HG03175 (cell line): Measurements from ENCODE around the gene AP2A1.

ENCODE experiments used
- ATAC-seq: cut with Tn5 transposase; IDR thresholded peaks from one replicate; pipeline ENCODE4 v1.9.1; 2021; ENCODE audit warnings: mild to moderate bottlenecking, moderate library complexity; ENCODE audit not compliant: unreplicated experiment

AP2A1 gene

GRCh38 chr19:49791776-49792445, 25.1 kb downstream of the AP2A1 start:
- no peak for ATAC-seq

DNA sequence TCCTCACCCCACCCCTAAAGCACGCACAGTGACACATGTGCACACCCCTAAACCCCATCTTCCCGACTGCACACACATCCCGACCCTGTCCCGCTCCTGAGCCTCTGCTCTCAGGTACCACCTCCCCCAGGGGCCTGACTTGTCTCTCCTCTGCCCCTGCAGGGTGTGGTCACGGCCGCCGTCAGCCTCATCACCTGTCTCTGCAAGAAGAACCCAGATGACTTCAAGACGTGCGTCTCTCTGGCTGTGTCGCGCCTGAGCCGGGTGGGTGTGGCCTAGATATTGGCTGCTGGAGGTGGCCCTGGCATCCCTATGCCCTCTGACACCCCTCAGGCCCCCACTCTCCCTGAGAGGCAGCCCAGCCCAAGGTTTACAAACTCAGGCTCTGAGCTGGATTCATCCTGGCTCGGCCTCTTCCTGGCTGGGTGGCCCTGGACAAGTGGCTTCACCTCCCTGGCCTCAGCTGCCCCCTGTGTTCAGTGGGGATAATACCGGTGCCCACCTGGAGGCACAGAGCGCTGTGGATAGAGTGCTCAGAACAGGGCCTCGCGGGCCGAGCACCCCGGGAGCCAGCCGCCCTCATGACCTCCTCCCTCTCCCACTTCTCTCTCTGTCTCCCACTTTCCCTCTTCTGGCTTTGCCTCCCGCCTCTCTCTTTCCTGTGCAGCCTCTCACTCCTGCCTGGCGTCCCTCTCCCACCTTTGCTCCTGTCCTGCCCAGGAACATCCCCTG, 26.2 kb downstream of the AP2A1 start:
- ATAC-seq = no peak

DNA sequence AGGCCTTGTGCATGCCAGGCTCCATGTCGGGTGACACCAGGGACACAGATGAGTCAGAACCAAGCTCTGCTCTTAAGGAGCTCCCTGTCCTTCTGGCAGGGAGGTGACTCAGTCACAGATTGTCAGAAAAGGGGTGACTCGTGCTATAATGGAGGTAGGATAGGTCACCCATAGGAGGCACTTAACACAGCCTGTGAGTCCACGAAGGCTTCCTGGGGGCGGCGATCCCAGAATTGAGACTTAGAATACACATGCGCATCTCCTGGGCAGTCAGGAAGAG, 26.7 kb downstream of the AP2A1 start:
- ATAC-seq = no peak

GRCh38 chr19:49795615-49796014, 28.8 kb downstream of the AP2A1 start:
- ATAC-seq = no peak

DNA sequence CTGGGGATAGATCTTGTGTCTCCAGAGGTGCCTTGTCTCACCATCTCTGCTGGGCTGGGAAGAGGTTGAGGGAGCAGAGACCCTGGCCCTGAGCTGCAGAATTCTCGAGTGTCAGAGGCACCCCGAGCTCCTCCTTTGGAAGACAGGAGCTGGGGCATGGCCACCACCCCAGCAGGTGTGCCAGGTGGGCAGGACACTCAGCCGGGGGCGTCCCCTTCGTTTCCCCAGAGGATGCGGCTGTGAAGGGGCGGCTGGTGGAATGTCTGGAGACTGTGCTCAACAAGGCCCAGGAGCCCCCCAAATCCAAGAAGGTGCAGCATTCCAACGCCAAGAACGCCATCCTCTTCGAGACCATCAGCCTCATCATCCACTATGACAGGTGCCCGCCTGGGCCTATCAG, 31.8 kb downstream of the AP2A1 start:
- no peak for ATAC-seq

DNA sequence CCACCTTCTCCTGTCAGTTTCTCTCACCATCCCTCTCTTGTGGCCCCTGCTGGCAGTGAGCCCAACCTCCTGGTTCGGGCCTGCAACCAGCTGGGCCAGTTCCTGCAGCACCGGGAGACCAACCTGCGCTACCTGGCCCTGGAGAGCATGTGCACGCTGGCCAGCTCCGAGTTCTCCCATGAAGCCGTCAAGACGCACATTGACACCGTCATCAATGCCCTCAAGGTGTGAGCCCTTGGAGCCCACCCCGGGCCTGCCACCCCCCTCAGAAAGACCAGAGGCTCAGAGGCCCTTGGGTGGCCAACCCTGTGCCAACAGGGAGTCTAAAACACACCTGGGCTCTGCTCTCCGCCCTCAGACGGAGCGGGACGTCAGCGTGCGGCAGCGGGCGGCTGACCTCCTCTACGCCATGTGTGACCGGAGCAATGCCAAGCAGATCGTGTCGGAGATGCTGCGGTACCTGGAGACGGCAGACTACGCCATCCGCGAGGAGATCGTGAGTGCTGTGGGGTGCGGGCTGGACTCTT, 32.5 kb downstream of the AP2A1 start:
- no peak for ATAC-seq

GRCh38 chr19:49799798-49800376, 33.1 kb downstream of the AP2A1 start:
- ATAC-seq = no peak

DNA sequence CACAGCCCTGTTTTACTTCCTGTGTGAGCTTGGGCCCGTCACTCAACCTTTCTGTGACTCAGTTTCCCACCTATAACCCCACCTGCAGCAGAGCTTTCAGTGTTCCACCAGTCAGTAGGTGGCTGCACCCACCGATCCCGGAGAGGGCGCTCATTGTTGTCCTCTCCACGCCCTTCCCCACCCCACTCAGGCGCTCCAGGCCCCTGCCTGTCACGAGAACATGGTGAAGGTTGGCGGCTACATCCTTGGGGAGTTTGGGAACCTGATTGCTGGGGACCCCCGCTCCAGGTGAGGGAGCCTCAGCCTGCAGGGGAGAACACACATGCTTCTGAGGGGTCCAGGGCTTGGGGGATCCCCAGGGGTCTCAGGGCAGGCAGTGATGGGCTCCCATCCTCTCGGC, 34.0 kb downstream of the AP2A1 start:
- no peak for ATAC-seq

GRCh38 chr19:49801401-49801888, 34.6 kb downstream of the AP2A1 start:
- no peak for ATAC-seq

- no peak for ATAC-seq
These were observed 35.3 kb downstream of the AP2A1 start for GRCh38 chr19:49801966-49802661.

- no peak for ATAC-seq
These were observed 36.2 kb downstream of the AP2A1 start for GRCh38 chr19:49802836-49803528.

- no peak for ATAC-seq
These were observed 36.7 kb downstream of the AP2A1 start for GRCh38 chr19:49803529-49803856.

- ATAC-seq = no peak
These were observed 39.2 kb downstream of the AP2A1 start for GRCh38 chr19:49805822-49806619.

DNA sequence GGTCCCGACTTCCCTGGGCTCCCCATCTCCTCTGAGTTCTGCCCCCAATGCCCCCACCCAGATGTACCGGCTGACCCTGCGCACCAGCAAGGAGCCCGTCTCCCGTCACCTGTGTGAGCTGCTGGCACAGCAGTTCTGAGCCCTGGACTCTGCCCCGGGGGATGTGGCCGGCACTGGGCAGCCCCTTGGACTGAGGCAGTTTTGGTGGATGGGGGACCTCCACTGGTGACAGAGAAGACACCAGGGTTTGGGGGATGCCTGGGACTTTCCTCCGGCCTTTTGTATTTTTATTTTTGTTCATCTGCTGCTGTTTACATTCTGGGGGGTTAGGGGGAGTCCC, 39.8 kb downstream of the AP2A1 start:
- no peak for ATAC-seq

DNA sequence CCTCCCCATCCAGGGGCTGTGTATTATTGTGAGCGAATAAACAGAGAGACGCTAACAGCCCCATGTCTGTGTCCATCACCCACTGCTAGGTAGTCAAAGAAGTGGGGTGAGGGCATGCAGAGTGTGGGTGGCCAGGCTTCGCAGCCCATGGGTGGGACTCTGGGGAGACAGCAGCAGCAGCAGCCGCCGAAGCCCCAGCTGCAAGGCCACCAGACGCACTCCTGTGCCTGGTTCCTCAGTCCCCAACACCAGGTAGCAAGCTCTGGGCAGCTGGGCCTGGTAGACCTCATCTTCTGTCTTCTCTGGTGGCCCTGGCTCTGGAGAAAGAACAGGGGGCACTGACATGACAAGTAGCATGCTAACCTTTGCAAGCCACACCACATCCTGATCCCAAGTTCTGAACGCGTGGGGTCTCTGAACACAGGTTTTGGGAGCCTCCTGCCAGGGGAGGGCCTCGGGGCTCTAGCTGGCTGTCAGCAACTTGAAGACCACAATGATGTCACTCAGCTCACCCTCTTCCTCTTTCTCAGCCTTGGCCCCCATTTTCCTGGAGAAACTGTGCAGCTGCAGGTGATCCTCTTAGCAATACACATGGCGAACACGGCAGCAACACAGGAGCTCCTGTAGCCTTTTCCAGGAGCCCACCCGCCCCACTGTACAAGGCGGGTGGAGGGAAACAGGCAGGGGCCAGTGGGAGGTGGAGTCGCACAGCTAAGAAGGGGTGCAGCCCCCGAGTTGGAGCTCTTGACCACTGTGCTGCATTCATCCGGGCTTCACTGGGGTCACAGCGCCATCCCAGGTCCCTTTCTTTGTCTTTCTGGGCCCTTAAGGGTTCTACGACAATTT, 40.5 kb downstream of the AP2A1 start:
- ATAC-seq = no peak

DNA sequence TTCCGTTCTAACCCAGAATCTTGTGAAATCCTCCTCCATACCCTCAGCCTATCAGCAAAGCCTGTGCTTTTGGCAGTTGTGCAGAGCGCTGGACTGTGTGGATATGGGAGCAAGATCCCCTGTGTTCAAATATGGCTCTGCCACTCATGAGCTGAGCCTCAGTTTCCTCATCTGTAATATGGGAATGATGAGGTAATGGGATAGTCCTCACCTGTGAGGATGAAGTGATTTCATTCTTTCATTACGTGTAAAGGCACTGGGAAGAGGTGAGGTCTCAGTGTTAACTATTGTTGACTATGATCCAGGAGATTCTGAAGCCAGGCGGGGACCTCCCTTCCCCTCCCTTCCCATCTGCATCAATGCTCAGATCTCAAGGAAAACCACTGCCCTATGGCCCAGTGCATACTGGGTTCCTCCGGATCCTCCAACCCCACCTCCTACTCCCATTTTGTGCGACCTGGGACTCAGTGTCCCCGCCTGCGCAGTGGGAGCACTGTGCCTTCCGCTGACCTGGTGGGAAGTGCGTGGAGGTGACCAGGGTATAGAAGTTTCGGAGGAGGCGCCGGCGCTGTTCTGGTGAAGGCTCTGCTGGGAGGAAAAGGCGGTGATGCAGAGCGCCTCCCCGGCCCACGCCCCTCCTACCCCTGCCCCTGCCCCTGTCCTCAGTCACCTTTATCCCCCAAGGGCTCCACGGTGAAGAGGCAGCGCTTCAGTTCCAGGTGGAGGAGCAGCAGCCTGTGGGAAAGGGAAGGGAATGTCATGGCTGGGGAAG, 41.3 kb downstream of the AP2A1 start:
- ATAC-seq = no peak

DNA sequence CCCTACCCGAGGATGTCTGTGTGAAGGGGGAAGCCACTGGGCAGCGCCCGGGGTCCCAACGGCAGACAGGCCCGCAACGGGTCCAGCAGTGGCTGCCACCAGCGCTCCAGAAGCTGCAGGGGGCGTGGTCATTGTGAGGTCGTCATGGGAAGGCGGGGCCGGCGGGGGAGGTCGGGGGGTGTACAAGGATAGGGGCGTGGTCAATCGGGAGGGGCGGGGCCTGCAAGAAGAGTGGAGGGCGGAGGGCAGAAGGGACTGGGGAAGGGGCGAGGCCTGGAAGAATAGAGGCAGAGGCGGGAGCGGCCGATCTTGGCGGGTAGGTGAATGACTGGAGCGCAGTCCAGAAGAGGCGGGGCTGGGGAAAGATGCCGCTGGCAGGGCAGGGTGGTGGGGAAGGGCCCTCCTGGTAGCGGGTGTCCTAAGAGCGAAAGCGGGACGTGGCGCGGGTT, 41.9 kb downstream of the AP2A1 start:
- no peak for ATAC-seq

DNA sequence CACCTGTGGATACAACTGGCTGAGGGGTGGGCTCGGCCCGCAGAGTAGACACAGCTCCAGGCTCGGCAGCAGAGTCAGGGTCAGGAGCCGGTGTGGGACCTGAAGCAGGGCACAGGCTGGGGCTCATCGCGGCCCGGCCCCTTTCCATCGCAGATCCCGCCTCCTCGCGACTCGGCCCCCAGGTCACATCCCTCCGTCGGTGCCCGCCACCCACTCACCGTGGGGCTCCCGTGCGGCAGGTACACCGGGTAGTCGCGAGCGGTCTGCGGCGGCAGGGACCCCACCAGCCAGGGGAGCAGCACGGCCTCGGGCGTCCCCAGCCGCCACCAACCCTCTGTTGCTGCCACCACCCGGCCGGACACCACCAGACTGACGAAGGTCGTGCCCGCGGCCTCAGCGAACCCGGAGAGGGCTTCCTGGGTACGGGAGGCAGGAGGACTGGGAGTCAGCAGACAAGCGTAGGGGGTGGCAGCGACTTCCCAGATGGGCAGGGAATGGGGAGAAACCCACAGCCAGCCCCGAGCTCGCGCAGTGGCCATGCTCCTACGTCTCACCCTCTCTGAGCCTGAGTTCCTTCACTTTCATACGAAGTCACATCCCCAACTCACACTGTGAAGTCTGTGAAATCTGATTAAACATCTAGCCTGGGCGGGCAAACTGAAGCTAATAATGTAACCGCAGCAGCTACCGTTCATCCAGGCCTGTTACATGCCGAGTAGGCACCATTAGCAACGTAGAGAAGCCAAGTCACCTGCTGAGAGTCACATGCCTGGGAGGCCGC, 42.5 kb downstream of the AP2A1 start:
- no peak for ATAC-seq
